Upper lobe of left lung (tissue), 4 donors: ENCODE measurements around the gene FNIP1.

Source experiments
- EP300 ChIP-seq, 4 donors: sonication (generic); formaldehyde crosslinking; IDR thresholded peaks; one replicate each; pipeline ENCODE4 v1.5.1; 2017; ENCODE audit warnings: antibody characterized with exemption in 4 of 4, control low read depth in 2 of 4
- POLR2A ChIP-seq, 4 donors: fragments of 450-650 bp; IDR thresholded peaks; one replicate each; pipeline ENCODE4 v1.5.1; 2016 to 2017; ENCODE audit warnings: antibody characterized with exemption in 4 of 4, mild to moderate bottlenecking in 2 of 4
- POLR2AphosphoS5 ChIP-seq, 2 donors: sonication (generic); formaldehyde crosslinking; IDR thresholded peaks; one replicate each; pipeline ENCODE4 v1.5.1; 2017; ENCODE audit warnings: antibody characterized with exemption in 2 of 2
- TF ChIP-seq, protein P1 (sequence below), 6 experiments: fragments of 450-650 bp in 4 of 6; fragments of 200-600 bp in 2 of 6; sonication (generic) in 2 of 6; IDR thresholded peaks; one replicate each; pipeline ENCODE4 v1.5.1; 2016 to 2019; ENCODE audit warnings: antibody characterized with exemption in 6 of 6

DNA sequence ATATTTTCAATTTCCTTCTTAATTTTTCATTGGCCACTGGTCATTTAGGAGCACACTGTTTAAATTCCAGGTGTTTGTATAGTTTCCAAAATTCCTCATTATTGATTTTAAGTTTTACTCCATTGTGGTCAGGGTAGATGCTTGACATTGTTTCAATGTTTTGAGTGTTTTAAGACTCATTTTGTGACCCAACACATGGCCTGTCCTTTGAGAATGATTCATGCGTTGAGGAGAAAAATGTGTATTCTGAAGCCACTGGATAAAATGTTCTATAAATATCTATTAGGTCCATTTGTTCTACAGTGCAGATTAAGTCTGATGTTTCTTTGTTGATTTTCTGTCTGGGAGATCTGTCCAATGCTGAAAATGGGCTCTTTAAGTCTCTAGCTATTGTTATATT, 24.4 kb upstream of the FNIP1 start:
- TF ChIP-seq, protein P1, sequence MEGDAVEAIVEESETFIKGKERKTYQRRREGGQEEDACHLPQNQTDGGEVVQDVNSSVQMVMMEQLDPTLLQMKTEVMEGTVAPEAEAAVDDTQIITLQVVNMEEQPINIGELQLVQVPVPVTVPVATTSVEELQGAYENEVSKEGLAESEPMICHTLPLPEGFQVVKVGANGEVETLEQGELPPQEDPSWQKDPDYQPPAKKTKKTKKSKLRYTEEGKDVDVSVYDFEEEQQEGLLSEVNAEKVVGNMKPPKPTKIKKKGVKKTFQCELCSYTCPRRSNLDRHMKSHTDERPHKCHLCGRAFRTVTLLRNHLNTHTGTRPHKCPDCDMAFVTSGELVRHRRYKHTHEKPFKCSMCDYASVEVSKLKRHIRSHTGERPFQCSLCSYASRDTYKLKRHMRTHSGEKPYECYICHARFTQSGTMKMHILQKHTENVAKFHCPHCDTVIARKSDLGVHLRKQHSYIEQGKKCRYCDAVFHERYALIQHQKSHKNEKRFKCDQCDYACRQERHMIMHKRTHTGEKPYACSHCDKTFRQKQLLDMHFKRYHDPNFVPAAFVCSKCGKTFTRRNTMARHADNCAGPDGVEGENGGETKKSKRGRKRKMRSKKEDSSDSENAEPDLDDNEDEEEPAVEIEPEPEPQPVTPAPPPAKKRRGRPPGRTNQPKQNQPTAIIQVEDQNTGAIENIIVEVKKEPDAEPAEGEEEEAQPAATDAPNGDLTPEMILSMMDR (IDR thresholded peaks at IDR 0.05): no peak
- TF ChIP-seq POLR2AphosphoS5 (IDR thresholded peaks at IDR 0.05) (no peak), EP300 (IDR thresholded peaks at IDR 0.05) (no peak), POLR2A (IDR thresholded peaks at IDR 0.05) (no peak)
